Measurements from ENCODE around the gene GJB5. TPM values are rescaled to one million over a fixed set of nuclear protein-coding genes. Genes with fewer than 3 reads are reported as not detected.

The GJB5 gene
- total and polyA plus RNA-seq, 10 of the 15 experiments (the other 5 are each of a cell fraction or from before 2014, with no cell fraction given) = not detected

DNA sequence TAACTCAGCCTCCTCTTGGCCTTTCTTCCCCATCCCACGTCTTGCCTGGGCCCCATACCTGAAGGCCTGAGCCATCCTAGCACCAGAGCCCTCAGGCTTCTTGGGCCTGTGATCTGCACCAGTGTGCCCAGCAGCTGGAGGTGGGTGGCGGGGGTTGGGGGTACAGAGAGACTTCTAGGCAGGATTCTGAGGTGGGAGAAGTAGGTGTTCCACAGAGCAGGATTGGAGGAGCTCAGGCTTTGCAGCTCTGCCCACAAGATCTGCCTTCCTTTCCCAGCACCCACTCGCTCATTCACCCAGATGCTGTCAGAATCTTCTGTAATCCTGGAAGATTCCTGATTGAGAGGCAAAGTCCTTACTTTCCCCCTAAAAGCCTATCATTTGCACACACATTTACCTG is 10.0 kb upstream of the GJB5 start (continued):
- TF ChIP-seq STAT3 (IDR thresholded peaks at IDR 0.05; ENCODE audit: low read depth, low read length) (no peak), ZNF384 (IDR thresholded peaks at IDR 0.05; ENCODE audit: borderline replicate concordance, low read depth, low read length) (no peak), NFYA (IDR thresholded peaks at IDR 0.05; ENCODE audit: borderline replicate concordance, low read depth, low read length) (no peak), WRNIP1 (IDR thresholded peaks at IDR 0.05; ENCODE audit: borderline replicate concordance, low read depth, low read length) (no peak)

DNA sequence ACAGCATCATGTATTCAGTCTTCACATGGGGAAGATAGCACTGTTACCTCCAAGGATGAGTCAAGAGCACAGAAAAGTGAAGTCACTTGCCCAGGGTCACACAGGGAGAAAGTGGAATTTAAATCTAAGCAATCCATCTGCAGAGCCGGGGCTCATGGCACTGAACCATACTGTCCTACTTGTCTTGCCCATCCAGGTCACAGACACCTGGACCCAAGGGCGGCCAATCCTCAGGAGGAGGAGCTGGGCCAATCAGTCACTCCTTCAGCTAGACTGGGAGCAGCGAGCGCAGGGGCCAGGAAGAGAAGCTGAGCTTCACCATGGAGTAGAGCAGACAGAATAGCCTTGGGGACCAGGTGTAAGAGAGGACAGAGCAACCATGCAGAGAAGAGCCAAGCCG is 9.2 kb upstream of the GJB5 start:
- CTCF ChIA-PET = no interaction called here
- in situ Hi-C loops (cut with MboI) = loop anchor here (10.0 kb wide), 1 partner anchor 1111 kb away; no protein-coding TSS in a partner anchor
- H3K9me3 ChIP-seq (replicated peaks; ENCODE audit: control insufficient read depth, insufficient read depth, low read length) = no peaks in the 10 kb centered on the region
- H3K4me1 ChIP-seq (ENCODE audit: control insufficient read depth, insufficient read depth, low read length) = no peaks in the 10 kb centered on the region
- H2AFZ ChIP-seq (ENCODE audit: control insufficient read depth, low read depth, low read length) = no peak overlapping the region
- H3K27me3 ChIP-seq (replicated peaks in 1 of 2; ENCODE audit: control insufficient read depth in 2 of 2, insufficient read depth in 2 of 2, low read length in 1 of 2) = no peaks in the 10 kb centered on the region; a peak in 1 of 4 replicates
- H3K4me3 ChIP-seq = no peak overlapping the region
- H4K20me1 ChIP-seq (ENCODE audit: control insufficient read depth, insufficient read depth) = no peaks in the 10 kb centered on the region
- H3K36me3 ChIP-seq (ENCODE audit: control insufficient read depth in 2 of 2, insufficient read depth in 2 of 2, low read length in 1 of 2) = no peaks in the 10 kb centered on the region
- intact Hi-C loops (cut with micrococcal nuclease; ENCODE audit: unreplicated experiment) = no loop called here
- 18% methylated on average over 5 of the region's 5 CpGs for WGBS (ENCODE audit: insufficient coverage, insufficient replicate concordance, low lambda C conversion rate, missing lambda C conversion rate)
- no peaks in the 10 kb centered on the region for H3K79me2 ChIP-seq (ENCODE audit: control insufficient read depth, insufficient read depth, low read length)
- no TSS peak for BruUV-seq (replicated peaks)
- TF ChIP-seq TCF3 (IDR thresholded peaks at IDR 0.05; ENCODE audit: borderline replicate concordance, insufficient read depth, low read depth, low read length) (no peak), LARP7 (IDR thresholded peaks at IDR 0.05) (no peak), ZNF24 (IDR thresholded peaks at IDR 0.05) (no peak), MTA2 (IDR thresholded peaks at IDR 0.05; ENCODE audit: low read depth) (no peak), KAT2A (conservative IDR thresholded peaks at IDR 0.05; ENCODE audit: control insufficient read depth, low read depth, low read length) (no peak), BCL11A (IDR thresholded peaks at IDR 0.05; ENCODE audit: low read depth, low read length) (no peak), NR2F1 (conservative IDR thresholded peaks at IDR 0.05) (no peak), FOXK2 (IDR thresholded peaks at IDR 0.05) (no peak), ZZZ3 (IDR thresholded peaks at IDR 0.05; ENCODE audit: control insufficient read depth, insufficient read length, low read depth) (no peak)
- TF ChIP-seq, protein P1, sequence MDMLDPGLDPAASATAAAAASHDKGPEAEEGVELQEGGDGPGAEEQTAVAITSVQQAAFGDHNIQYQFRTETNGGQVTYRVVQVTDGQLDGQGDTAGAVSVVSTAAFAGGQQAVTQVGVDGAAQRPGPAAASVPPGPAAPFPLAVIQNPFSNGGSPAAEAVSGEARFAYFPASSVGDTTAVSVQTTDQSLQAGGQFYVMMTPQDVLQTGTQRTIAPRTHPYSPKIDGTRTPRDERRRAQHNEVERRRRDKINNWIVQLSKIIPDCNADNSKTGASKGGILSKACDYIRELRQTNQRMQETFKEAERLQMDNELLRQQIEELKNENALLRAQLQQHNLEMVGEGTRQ (IDR thresholded peaks at IDR 0.05; ENCODE audit: borderline replicate concordance, low read depth, low read length) = no peak
- TF ChIP-seq, protein P2, sequence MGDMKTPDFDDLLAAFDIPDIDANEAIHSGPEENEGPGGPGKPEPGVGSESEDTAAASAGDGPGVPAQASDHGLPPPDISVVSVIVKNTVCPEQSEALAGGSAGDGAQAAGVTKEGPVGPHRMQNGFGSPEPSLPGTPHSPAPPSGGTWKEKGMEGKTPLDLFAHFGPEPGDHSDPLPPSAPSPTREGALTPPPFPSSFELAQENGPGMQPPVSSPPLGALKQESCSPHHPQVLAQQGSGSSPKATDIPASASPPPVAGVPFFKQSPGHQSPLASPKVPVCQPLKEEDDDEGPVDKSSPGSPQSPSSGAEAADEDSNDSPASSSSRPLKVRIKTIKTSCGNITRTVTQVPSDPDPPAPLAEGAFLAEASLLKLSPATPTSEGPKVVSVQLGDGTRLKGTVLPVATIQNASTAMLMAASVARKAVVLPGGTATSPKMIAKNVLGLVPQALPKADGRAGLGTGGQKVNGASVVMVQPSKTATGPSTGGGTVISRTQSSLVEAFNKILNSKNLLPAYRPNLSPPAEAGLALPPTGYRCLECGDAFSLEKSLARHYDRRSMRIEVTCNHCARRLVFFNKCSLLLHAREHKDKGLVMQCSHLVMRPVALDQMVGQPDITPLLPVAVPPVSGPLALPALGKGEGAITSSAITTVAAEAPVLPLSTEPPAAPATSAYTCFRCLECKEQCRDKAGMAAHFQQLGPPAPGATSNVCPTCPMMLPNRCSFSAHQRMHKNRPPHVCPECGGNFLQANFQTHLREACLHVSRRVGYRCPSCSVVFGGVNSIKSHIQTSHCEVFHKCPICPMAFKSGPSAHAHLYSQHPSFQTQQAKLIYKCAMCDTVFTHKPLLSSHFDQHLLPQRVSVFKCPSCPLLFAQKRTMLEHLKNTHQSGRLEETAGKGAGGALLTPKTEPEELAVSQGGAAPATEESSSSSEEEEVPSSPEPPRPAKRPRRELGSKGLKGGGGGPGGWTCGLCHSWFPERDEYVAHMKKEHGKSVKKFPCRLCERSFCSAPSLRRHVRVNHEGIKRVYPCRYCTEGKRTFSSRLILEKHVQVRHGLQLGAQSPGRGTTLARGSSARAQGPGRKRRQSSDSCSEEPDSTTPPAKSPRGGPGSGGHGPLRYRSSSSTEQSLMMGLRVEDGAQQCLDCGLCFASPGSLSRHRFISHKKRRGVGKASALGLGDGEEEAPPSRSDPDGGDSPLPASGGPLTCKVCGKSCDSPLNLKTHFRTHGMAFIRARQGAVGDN (IDR thresholded peaks at IDR 0.05) = no peak
- TF ChIP-seq, protein P3, sequence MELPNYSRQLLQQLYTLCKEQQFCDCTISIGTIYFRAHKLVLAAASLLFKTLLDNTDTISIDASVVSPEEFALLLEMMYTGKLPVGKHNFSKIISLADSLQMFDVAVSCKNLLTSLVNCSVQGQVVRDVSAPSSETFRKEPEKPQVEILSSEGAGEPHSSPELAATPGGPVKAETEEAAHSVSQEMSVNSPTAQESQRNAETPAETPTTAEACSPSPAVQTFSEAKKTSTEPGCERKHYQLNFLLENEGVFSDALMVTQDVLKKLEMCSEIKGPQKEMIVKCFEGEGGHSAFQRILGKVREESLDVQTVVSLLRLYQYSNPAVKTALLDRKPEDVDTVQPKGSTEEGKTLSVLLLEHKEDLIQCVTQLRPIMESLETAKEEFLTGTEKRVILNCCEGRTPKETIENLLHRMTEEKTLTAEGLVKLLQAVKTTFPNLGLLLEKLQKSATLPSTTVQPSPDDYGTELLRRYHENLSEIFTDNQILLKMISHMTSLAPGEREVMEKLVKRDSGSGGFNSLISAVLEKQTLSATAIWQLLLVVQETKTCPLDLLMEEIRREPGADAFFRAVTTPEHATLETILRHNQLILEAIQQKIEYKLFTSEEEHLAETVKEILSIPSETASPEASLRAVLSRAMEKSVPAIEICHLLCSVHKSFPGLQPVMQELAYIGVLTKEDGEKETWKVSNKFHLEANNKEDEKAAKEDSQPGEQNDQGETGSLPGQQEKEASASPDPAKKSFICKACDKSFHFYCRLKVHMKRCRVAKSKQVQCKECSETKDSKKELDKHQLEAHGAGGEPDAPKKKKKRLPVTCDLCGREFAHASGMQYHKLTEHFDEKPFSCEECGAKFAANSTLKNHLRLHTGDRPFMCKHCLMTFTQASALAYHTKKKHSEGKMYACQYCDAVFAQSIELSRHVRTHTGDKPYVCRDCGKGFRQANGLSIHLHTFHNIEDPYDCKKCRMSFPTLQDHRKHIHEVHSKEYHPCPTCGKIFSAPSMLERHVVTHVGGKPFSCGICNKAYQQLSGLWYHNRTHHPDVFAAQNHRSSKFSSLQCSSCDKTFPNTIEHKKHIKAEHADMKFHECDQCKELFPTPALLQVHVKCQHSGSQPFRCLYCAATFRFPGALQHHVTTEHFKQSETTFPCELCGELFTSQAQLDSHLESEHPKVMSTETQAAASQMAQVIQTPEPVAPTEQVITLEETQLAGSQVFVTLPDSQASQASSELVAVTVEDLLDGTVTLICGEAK (IDR thresholded peaks at IDR 0.05; ENCODE audit: borderline replicate concordance) = no peak
- SMC1A ChIA-PET (ENCODE audit: uncharacterized antibody, unreplicated experiment) = no interaction called here
- FAIRE-seq (no peak), DNase-seq (ENCODE audit: low read depth, low spot score) (no peak), ATAC-seq (no peak)
- no peak overlapping the region for H3K27ac ChIP-seq (ENCODE audit: control insufficient read depth, insufficient read depth)
- RAD21 ChIA-PET (ENCODE audit: unreplicated experiment) = no interaction called here
- POLR2A ChIA-PET = no interaction called here
- no peak overlapping the region for H3K4me2 ChIP-seq (ENCODE audit: control insufficient read depth, insufficient read depth)
- no peak overlapping the region for H3K9ac ChIP-seq (ENCODE audit: control insufficient read depth, insufficient read depth, low read length)

All from GM12878 (cell line).